GM19240 (cell line): ENCODE measurements around the gene ZBTB22.
"Not testable (repeated sequence)": the region's sequence is repeated elsewhere in the genome, so short reads cannot be mapped to it uniquely, and the experiment has no call there.

Experiments used
- DNase-seq: peaks from one replicate; pipeline ENCODE4 v3.0.0; 2011; ENCODE audit warnings: low spot score; ENCODE audit not compliant: insufficient read length

Gene ZBTB22, protein sequence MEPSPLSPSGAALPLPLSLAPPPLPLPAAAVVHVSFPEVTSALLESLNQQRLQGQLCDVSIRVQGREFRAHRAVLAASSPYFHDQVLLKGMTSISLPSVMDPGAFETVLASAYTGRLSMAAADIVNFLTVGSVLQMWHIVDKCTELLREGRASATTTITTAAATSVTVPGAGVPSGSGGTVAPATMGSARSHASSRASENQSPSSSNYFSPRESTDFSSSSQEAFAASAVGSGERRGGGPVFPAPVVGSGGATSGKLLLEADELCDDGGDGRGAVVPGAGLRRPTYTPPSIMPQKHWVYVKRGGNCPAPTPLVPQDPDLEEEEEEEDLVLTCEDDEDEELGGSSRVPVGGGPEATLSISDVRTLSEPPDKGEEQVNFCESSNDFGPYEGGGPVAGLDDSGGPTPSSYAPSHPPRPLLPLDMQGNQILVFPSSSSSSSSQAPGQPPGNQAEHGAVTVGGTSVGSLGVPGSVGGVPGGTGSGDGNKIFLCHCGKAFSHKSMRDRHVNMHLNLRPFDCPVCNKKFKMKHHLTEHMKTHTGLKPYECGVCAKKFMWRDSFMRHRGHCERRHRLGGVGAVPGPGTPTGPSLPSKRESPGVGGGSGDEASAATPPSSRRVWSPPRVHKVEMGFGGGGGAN

DNA sequence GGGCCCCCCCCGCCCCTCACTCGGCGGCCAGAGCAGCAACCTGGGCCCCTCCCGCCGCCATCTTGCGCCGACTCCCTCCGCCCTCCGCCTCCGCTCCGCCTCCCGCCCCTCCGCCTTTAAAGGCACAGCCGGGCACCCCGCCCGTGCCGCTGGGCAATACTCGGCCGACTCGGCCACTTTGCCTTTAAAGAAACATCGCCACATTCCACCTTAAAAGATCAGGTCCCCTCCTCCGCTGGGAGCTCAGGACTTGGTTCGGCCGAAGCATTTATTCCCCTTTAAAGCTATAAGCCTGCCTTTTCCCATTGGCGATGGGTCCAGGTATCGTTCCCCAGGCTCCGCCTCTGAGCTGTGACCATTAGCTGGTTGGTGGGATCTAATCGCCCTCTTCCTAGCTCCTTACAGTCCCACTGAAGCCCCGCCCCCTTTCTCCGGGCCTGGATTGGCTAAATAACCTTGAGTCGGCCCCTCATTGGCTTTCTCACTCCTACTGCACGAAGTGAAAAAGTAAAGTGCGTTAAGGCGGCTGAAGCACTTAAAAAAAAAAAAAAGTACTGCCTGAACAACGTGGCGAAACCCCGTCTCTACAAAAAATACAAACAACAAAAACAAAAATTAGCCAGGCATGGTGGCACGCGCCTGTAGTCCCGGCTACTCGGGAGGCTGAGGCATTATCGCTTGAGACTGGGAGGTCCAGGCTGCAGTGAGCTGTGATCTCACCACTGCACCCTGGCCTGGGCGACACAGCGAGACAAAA, at the start of gene ZBTB22:
TSS of gene ZBTB22 (minus strand) at position 76 of the 757 bp plus-strand sequence. CDS start 828 bp downstream, outside the sequence.
- no peak for DNase-seq

DNA sequence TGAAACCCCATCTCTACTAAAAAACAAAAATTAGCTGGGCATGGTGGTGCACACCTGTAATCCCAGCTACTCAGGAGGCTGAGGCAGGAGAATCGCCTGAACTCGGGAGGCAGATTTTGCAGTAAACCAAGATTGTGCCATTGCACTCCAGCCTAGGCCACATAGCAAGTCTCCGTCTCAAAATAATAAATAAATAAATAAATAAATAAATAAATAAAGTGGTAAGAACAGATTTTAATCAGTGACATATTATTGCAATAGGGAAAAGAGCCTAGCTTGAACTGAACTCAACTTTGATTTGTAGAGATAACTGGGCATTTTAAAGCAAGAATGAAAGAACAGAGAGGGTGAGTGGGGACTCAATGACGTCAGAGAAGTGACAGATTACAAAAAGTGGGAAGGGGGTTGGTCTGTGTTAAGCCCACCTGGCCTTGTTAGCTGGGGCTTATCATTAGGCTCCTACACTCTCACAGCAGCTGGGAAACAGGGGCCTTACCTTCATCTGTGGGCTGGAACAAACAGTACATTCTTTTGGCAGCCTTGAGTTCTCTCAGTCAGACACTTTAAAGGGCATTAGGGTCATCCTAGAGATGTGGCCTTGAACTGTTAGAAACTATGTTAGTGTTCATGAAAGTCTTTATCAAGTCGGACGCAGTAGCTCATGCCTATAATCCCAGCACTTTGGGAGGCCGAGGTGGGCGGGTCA, 49.6 kb upstream of the ZBTB22 start:
- no peak for DNase-seq

DNA sequence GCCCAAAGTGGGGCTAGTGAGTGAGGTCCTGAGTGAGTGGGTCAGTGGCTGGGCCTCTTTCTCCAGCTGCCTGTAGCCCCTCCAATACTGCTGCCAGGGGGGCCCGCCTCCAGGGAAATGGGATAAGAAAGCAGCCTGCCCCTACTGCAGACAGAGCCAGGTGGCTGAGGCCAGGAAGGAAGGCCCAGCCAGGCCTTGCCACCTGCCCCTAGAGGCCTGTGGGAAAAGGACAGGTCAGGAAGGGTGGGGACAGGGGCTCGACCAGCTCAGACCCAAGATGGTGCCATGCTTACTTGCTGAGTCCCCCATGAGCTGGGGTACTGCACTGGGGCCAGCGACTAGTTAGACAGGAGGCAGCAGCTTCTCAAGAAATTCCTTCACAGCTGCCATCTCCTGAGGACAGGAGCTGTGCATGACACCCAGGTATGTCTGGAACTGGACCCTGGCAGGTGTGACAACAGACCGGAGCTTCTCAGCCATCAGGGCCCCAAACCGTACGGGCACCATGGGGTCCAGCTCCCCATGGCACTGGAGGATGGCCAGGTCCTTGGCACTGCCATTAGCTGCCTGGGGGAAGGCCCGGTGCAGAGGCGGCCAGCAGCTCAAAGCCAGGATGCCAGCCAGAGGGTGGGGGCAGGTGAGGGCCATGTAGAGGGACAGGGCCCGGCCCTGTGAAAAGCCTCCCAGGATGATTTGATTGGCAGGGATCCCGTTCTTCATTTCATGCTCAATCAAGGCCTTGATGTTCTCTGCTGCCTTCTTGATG, 47.8 kb upstream of the ZBTB22 start:
- DNase-seq, result not testable (repeated sequence)

DNA sequence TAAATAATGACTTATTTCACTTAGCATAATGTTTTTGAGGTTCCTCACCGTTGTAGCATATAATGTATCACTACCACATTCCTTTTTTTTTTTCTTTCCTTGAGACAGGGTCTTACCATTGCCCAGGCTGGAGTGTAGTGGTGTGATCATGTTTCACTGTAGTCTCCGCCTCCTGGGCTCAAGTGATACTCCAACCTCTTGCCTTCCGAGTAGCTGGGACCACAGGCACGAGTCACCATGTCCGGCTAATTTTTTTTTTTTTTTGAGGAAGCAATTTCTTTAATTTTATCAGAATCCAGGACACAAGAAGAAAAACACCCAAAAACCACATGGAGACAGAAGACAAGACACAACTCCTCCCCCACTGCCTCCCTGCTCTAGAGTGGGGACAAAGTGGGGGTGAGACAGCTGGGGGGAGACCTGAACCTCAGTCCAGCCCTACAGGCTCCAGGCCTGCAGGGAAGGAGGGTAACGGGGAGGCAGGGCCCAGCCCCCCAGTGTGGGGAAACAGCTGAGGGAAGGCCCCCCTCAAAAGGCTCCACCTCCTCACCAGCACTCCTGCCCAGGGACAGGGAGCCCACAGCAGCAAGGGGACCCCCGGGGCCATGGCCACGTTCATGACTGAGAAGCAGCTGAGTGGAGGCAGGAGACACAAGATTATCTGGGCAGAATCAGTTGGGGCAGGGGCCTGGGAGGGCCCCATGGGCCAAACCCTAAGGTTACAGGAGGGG, 47.1 kb upstream of the ZBTB22 start:
- DNase-seq, result not testable (repeated sequence)

DNA sequence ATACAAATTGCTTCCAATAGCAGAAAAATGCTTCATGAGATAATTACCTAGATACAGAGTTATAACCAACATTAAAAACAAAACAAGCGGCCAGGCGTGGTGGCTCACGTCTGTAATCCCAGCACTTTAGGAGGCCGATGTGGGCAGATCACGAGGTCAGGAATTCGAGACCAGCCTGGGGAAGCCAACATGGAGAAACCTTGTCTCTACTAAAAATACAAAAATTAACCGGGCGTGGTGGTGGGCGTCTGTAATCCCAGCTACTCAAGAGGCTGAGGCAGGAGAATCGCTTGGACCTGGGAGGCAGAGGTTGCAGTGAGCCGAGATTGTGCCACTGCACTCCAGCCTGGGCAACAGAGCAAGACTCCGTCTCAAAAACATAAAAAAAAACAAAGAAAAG, 45.9 kb upstream of the ZBTB22 start:
- DNase-seq, result not testable (repeated sequence)

DNA sequence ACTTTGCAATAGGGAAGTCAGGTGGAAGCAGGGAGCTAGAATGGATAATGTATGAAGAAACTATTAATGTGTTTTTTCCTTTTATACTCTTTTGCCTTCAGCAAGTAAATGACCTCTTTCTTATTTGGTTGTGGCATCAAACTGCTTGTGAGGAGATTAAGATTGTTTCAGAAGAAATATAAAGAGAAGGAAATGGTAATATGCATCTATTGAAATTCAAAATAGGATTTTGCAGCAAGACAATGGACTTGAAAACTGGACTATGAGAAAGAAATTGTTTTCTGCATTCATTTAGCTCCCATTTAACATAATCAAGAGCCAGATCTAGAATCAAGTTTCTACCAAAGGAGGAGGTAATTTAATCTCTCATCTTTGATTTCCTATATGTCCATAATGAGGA, 41.8 kb upstream of the ZBTB22 start:
- DNase-seq, result no peak

DNA sequence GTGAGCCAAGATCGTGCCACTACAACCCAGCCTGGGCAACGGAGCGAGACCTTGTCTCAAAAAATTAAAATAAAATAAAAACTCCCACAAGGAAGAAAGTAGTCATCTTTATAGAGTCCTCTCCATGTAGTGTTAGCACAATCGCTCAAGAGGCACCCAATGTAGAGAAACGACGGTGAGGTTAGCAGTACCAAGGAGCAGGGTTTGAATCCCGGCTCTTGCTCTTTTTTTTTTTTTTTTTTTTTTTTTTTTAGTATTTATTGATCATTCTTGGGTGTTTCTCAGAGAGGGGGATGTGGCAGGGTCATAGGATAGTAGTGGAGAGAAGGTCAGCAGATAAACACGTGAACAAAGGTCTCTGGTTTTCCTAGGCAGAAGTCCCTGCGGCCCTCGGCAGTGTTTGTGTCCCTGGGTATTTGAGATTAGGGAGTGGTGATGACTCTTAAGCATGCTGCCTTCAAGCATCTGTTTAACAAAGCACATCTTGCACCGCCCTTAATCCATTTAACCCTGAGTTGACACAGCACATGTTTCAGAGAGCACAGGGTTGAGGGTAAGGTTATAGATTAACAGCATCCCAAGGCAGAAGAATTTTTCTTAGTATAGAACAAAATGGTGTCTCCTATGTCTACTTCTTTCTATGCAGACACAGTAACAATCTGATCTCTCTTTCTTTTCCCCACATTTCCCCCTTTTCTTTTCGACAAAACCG, 39.8 kb upstream of the ZBTB22 start:
- not testable (repeated sequence) for DNase-seq

DNA sequence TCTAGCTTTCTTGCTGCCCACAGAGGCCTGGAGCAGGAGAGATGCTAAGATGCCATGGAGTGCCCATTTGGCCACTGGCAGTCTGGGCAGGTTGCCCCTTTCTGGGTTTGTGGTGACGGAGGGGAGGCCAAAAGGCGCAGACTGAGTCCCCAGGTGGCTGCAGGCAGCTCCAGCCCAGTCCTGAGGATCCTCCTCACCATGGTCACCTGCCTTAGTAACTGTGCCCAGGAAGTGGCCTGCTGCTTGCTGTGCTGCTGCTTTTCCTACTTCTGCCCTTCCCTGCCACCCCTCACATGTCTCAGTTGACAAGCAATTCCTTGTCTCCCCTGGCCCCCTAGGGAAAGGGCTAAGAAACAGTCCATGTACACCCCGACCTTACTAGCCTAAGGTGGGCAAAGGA, 38.8 kb upstream of the ZBTB22 start:
- DNase-seq, result no peak

DNA sequence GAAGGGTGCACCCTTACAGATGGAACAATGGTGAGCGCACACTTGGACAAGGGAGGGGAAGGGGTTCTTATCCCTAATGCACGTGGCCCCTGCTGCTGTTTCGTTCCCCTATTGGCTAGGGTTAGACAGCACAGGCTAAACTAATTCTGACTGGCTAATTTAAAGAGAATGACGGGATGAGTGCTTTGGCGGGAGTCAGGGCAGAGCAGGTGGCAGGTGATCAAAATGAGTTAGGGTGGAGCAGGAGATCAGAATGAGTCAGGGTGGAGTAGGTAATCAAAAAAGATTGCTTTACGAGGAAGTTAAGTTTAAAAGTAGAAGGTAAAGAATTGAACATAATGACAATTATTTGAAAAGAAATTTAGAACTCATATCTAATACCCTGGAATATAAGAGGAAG, 38.3 kb upstream of the ZBTB22 start:
- not testable (repeated sequence) for DNase-seq

DNA sequence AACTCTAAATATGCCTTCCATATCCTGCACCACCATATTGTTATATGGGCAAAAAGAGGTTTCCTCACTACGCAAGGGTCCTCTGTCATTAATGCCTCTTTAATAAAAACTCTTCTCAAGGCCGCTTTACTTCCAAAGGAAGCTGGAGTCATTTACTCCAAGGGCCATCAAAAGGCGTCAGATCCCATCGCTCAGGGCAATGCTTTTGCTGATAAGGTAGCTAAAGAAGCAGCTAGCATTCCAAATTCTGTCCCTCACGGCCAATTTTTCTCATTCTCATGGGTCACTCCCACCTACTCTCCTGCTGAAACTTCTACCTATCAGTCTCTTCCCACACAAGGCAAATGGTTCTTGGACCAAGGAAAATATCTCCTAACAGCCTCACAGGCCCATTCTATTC, 30.3 kb upstream of the ZBTB22 start:
- DNase-seq, result no peak

DNA sequence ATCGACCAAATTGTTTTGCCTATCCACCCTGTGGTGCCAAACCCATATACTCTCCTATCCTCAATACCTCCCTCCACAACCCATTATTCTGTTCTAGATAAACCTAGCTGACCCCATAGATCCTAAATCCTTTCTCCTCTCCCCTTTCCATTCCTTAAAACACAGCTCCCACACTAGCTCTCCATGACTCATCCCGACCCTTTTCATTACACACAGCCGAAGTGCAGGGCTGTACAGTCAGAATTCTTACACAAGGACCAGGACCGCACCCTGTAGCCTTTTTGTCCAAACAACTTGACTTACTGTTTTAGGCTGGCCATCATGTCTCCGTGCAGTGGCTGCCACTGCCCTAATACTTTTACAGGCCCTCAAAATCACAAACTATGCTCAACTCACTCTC, 29.4 kb upstream of the ZBTB22 start:
- not testable (repeated sequence) for DNase-seq

DNA sequence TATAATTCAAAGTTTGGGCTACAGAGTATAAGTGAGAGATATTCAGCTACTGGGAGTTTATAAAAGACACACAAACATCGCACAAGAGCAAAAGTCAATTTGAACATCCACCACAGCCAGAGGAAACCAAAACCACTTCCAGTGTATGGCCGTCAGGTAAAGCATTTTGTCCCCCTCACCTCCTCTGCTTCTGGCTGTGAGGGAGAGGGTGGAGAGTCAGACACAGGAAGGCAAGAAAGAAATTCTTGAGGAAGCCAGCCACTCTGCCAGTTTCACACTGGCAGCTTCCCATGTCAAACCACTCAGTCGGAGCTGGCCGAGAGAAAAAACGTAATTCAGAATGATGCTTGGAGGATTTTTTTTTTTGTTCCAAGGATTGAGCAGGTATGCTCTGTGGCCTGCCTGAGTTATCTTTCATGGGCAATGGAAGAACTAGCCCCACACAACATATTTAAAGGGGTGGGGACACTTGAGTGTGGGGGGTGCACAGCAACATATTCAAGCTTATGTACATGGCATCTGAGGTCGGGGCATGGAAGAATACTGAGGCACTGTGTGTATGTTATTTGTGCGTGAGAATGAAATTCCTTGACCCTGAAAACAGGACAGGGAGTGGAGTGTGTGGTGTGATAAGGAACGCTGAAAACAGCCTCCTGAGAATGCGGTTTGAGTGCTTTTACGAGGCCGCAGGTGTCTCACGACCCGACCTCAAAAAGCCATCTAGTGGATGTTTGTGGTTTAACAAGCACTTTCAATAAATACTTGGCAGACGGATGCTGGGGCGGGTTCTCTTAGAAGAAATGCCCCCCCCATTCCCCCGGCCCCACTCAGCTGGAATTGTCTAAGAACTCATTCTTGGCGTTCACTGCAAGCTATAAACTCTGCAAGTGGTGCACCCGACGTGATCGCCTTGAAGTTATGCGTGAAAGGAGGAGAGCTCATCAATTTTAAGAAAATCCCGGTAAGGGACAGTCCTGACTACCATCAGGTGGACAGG, 27.5 kb upstream of the ZBTB22 start:
- DNase-seq, result peak; percentile 61

DNA sequence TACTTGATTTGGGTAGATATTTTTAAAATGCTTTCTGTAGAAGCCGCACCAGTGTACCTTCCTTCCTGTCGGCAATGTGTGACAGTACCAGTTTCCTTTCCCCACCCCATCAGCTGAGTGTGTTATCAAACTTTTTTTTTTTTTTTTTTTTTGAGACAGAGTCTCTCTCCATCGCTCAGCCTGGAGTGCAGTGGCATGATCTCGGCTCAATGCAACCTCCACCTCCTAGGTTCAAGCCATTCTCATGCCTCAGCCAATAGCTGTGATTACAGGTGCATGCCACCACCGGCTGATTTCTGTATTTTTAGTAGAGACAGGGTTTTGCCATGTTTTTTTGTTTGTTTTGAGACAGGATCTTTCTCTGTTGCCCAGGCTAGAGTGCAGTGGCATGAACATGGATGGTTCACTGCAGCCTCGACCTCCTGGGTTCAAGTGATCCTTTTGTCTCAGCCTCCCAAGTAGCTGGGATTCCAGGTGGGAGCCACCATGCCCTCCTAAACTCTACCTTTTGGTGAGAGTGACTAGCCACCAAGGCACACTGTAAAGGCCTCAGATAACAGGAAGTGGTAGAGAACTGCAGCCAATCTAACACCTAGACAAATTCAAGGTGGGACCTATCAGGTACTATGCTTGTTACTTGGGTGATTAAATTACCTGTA, 26.5 kb upstream of the ZBTB22 start:
- DNase-seq, result peak; percentile 42

DNA sequence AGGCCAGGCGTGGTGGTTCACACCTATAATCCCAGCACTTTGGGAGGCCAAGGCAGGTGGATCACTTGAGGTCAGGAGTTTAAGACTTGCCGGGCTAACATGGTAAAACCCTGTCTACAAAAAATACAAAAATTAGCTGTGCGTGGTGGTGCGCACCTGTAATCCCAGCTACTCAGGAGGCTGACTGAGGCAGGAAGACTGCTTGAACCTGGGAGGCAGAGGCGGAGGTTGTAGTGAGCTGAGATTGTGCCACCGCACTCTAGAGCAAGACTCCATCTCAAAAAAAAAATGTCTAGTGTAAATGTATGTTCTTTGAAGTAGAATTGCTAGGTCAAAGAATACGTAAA, 26.0 kb upstream of the ZBTB22 start:
- not testable (repeated sequence) for DNase-seq

DNA sequence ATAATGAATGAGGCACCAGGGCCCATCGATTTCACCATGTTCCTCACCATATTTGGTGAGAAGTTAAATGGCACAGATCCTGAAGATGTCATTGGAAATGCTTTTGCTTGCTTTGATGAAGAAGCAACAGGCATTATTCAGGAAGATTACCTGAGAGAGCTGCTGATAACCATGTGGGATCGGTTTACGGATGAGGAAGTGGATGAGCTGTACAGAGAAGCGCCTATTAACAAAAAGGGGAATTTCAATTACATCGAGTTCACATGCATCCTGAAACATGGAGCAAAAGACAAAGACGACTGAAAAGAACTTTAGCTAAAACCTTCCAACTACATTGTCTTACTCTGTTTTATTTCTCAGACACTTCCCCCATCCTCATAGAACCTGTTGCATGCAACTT, 21.6 kb upstream of the ZBTB22 start:
- no peak for DNase-seq

DNA sequence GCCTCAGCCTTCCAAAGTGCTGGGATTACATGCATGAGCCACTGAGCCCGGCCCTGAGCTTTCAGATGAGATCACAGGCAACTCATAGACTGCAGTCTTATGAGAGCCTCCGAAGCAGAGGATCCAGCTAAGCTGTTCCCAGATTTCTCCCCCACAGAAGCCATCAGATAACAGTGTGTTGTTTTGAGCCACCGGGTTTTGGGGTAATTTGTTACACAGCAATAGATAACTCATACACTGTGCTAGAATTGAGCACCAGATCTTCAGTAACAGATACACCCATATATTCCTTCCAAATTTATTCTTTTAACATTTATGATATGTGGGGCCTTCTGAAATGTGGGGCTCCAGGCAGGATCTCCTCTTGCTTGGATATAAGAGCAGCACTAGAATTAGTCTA, 19.0 kb upstream of the ZBTB22 start:
- DNase-seq, result no peak

DNA sequence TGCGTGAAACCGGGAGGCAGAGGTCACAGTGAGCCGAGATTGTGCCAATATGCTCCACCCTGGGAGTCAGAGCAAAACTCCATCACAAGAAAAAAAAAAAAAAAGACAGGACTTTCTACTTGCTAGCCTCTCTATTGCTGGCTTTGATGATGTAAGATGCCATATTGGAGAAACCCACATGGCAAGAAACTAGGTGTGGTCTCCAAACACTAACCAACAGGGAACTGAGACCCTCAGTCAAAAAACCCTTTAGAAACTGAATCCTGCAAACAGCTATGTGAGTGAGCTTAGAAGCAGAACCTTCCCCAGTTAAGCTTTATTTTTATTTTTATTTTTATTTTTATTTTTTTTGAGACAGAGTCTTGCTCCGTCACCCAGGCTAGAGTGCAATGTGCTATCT, 18.4 kb upstream of the ZBTB22 start:
- no peak for DNase-seq

DNA sequence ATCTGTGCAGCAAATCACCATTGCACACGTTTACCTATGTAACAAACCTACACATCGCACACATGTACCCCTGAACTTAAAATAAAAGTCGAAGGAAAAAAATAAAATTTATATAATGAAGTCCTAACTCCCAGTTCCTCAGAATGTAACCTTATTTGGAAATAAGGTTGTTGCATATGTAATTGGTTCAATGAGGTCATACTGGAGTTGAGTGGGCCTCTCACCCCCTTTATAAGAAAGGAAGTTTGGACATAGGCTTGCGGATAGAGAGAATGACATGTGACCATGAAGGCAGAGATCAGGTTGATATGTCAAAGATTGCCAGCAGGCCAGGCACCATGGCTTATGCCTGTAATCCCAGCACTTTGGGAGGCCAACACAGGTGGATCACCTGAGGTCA, 16.1 kb upstream of the ZBTB22 start:
- DNase-seq, result no peak
